Tibial artery (tissue), 4 donors: Measurements from ENCODE around the gene IGF1R.
A peak's percentile ranks its signal among the peaks of the same experiment; 100 is the strongest.

Source experiments
- DNase-seq, 2 donors: peaks; one replicate each; pipeline ENCODE4 v3.0.0-alpha.2; 2019
- H3K27ac ChIP-seq, 2 donors: fragments of 200-600 bp; sonication (generic) in 1 of 2; 1 replicate in 1 of 2; 2 replicates in 1 of 2; pipeline ENCODE4 v1.5.1; 2018 to 2019; ENCODE audit warnings: mild to moderate bottlenecking in 1 of 2
- H3K27me3 ChIP-seq, 2 donors: fragments of 200-600 bp; sonication (generic) in 1 of 2; one replicate each; pipeline versions ENCODE4 v1.5.1 to v1.6.0; 2016 to 2019
- H3K36me3 ChIP-seq, 3 donors: fragments of 200-600 bp; sonication (generic) in 2 of 3; one replicate each; pipeline ENCODE4 v1.5.1; 2016 to 2019; ENCODE audit warnings: mild to moderate bottlenecking in 2 of 3
- H3K4me1 ChIP-seq, 4 donors: fragments of 200-600 bp; sonication (generic) in 2 of 4; 1 replicate in 3 of 4; 2 replicates in 1 of 4; pipeline ENCODE4 v1.5.1; 2016 to 2019
- H3K4me3 ChIP-seq, 2 donors: fragments of 200-600 bp; sonication (generic) in 1 of 2; 1 replicate in 1 of 2; 2 replicates in 1 of 2; pipeline ENCODE4 v1.5.1; 2018 to 2019; ENCODE audit warnings: mild to moderate bottlenecking in 2 of 2
- H3K9me3 ChIP-seq, 3 donors: fragments of 200-600 bp; sonication (generic) in 1 of 3; one replicate each; pipeline ENCODE4 v1.5.1; 2016 to 2019
- intact Hi-C: fragments of 100-400 bp; cut with DNase I; formaldehyde crosslinking; loops from one replicate; pipeline ENCODE4 v1.15.0; 2023; ENCODE audit warnings: low total_unique reads
- TF ChIP-seq, protein P1 (sequence below), 2 experiments: fragments of 200-600 bp in 1 of 2; fragments of 450-650 bp in 1 of 2; IDR thresholded peaks; one replicate each; pipeline ENCODE4 v1.5.1; 2017 to 2019; ENCODE audit warnings: antibody characterized with exemption in 2 of 2, mild to moderate bottlenecking in 1 of 2, moderate library complexity in 1 of 2

Gene IGF1R

DNA sequence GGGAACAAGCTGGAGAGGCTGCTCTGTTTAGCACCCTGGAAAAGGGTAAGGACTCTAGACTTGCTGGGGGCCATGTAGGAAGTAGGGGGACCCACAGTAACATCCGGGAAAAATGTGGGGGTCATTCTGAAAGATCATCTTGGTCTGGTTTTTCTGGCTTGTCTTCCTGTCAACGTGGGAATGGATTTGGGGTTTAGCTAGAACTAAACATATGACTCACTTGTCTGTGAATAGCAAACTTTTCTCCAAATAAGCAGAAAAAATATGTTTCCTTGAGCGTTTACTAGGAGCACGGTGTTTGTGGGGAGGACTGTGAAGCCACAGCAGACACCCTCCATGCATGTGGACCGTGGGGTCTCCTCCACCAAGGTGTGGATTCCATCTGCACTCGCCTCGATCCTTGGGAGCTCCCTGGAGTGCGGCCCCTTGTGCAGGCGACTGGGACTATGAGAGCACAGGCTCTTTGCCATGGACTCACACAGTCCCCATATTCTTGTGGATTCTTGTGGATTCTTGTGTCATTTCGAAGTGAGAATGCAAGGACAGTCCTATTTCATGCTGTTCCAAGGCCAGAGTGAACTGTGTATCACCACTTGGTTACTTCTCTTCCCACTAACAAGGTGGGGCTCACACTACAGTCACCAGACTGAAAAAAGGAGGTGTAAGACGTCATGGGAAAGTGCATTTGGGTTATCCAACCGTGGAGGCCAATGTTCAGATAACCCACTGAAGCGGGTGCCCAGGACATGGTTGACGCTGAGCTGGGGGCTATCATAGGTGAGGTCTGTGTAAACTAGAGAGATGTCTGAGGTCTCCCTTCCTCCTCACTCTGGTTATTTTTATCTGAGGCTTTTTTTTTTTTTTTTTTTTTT lies 333.7 kb downstream of the IGF1R start:
- Histone ChIP-seq H3K27me3 (no peaks in the 10 kb centered on the region), H3K27ac (peak overlapping the region; percentile 66 to 74), H3K4me1 (peaks cover 0 to 36% (median 12%) of the 10 kb centered on the region in 4 donors), H3K9me3 (no peaks in the 10 kb centered on the region), H3K36me3 (no peaks in the 10 kb centered on the region), H3K4me3 (no peak overlapping the region)
- no peak for DNase-seq
- TF ChIP-seq, protein P1, sequence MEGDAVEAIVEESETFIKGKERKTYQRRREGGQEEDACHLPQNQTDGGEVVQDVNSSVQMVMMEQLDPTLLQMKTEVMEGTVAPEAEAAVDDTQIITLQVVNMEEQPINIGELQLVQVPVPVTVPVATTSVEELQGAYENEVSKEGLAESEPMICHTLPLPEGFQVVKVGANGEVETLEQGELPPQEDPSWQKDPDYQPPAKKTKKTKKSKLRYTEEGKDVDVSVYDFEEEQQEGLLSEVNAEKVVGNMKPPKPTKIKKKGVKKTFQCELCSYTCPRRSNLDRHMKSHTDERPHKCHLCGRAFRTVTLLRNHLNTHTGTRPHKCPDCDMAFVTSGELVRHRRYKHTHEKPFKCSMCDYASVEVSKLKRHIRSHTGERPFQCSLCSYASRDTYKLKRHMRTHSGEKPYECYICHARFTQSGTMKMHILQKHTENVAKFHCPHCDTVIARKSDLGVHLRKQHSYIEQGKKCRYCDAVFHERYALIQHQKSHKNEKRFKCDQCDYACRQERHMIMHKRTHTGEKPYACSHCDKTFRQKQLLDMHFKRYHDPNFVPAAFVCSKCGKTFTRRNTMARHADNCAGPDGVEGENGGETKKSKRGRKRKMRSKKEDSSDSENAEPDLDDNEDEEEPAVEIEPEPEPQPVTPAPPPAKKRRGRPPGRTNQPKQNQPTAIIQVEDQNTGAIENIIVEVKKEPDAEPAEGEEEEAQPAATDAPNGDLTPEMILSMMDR (IDR thresholded peaks at IDR 0.05), result no peak
- intact Hi-C loops, result no loop called here

DNA sequence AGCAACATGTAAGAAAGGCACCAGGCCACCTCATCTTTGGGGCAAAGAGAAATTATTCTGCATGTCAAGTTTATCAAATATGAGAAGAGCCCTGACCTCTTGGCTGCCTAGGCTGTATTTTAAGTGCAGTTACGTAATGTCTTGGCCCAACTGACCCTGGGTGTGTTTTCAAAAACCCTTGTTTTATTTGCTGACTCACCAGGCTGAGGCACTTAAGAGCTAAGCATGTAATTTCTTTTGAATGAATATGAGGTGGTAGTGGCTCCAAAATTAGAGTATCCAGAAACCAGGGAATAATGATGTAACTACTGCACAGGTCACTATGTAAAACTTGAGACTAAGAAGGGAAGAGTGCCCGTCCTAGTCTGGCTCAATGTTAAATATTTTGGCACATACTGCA lies 335.0 kb downstream of the IGF1R start:
- H3K36me3 ChIP-seq, result no peaks in the 10 kb centered on the region
- H3K4me1 ChIP-seq, result peaks cover 0 to 36% (median 12%) of the 10 kb centered on the region in 4 donors
- no peaks in the 10 kb centered on the region for H3K27me3 ChIP-seq
- peak; percentile 74 to 79 for DNase-seq
- peak overlapping the region; percentile 66 to 74 for H3K27ac ChIP-seq
- TF ChIP-seq, protein P1 (IDR thresholded peaks at IDR 0.05), result no peak
- no peaks in the 10 kb centered on the region for H3K9me3 ChIP-seq
- intact Hi-C loops, result no loop called here
- H3K4me3 ChIP-seq, result no peak overlapping the region

DNA sequence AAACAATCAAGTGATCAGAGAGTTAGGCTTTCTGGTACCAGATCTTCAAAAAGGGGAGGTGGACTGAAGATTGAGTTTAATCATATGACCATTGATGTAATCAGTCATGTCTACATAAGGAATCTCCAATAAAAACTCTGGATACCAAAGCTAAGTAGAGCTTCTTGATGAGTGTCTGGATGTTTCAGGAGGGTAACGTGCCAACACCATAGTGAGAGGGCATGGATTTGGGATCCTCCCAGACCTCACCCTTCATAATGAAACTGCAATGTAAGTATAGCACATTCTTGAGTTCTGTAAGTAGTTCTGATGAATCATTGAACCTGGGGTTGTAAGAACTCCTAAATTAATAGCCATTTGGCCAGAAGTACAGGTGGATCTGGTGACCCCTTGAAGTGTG lies 337.9 kb downstream of the IGF1R start:
- H3K4me3 ChIP-seq, result no peak overlapping the region
- TF ChIP-seq, protein P1 (IDR thresholded peaks at IDR 0.05), result no peak
- H3K27me3 ChIP-seq, result no peaks in the 10 kb centered on the region
- intact Hi-C loops, result no loop called here
- no peaks in the 10 kb centered on the region for H3K36me3 ChIP-seq
- H3K9me3 ChIP-seq, result no peaks in the 10 kb centered on the region
- no peak for DNase-seq
- H3K27ac ChIP-seq, result no peak overlapping the region
- peaks cover 0 to 30% (median 12%) of the 10 kb centered on the region in 4 donors for H3K4me1 ChIP-seq

DNA sequence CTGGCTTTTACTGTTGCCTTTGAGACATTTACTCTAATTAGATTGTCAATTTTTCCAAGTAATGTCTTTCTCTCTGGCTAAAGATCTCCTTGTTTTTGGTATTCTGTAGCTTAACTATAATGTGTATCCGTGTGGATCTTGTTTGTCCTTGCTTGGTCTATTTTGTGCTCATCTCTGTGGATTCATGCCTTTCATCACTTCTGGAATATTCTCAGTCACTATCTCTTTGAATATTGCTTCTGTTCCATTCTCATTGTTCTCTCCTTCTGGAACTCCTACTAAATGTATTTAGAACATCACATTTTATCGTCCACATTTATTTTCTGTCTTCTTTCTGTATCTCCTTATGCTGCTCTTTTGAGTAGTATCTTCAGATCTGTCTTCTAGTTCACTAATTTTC lies 346.6 kb downstream of the IGF1R start:
- H3K27ac ChIP-seq, result no peak overlapping the region
- TF ChIP-seq, protein P1 (IDR thresholded peaks at IDR 0.05), result no peak
- no peaks in the 10 kb centered on the region for H3K4me1 ChIP-seq
- no peak for DNase-seq
- H3K9me3 ChIP-seq, result no peaks in the 10 kb centered on the region
- intact Hi-C loops, result no loop called here
- H3K4me3 ChIP-seq, result no peak overlapping the region
- no peaks in the 10 kb centered on the region for H3K36me3 ChIP-seq
- no peaks in the 10 kb centered on the region for H3K27me3 ChIP-seq

DNA sequence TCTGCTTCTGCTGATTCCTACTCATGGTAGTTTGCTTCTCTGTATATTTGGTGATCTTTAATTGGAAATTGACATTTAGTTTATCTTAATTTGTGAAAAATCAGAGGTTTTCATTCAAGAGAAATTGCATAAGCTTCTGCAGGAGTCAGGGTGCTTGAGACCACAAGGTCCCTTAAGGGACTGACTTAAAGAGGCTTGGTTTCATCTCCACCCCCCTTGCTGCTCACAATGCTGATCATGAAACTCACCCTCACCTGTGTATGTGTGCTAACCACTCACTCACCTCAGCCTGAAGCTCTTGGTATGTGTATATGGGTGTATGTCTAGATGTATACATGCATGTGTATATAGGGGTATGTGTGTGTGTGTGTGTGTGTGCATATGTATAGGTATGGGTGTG lies 347.8 kb downstream of the IGF1R start:
- Histone ChIP-seq H3K36me3 (no peaks in the 10 kb centered on the region), H3K4me3 (no peak overlapping the region), H3K4me1 (no peaks in the 10 kb centered on the region), H3K27me3 (no peaks in the 10 kb centered on the region), H3K9me3 (no peaks in the 10 kb centered on the region), H3K27ac (no peak overlapping the region)
- intact Hi-C loops, result no loop called here
- DNase-seq, result no peak
- TF ChIP-seq, protein P1 (IDR thresholded peaks at IDR 0.05), result no peak
